Breast epithelium (tissue), 3 donors: ENCODE data around the gene MOGAT1.

Source experiments
- CTCF ChIP-seq, 3 donors: fragments of 450-650 bp; IDR thresholded peaks; one replicate each; pipeline ENCODE4 v1.5.1; 2016 to 2017; ENCODE audit warnings: antibody characterized with exemption in 3 of 3, mild to moderate bottlenecking in 3 of 3, moderate library complexity in 3 of 3
- POLR2A ChIP-seq: fragments of 450-650 bp; IDR thresholded peaks from one replicate; pipeline ENCODE4 v1.6.1; 2016; ENCODE audit warnings: antibody characterized with exemption, mild to moderate bottlenecking, moderate library complexity

DNA sequence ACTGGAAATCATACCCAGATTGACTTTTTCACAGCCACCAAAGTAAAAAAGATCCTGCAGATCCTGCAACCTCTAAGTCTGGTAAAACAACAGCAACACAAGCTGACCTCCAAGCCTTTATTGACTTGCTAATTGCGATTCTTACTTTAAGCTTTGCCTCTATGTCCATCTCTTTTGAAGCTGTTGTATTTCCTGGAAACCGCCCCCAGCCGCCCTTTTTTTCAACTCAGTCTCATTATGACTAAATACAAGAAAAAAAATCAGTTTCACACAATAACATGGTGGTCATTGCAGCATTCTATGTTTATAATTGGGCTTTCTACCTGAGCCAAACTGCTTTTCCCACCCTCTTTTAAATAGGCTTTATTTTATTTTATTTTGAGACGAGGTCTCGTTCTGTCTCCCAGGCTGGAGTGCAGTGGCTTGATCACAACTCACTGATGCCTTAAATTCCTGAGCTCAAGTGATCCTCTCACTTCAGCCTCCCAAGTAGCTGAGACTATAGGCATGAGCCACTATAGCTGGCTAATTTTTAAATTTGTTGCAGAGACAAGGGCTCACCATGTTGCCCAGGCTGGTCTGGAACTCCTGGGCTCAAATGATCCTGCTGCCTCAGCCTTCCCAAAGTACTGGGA, 76.2 kb downstream of the MOGAT1 start:
- TF ChIP-seq CTCF (IDR thresholded peaks at IDR 0.05) (no peak), POLR2A (no peak)
